ENCODE measurements around the gene TFEB. TPM values are rescaled to one million over a fixed set of nuclear protein-coding genes. Genes with fewer than 3 reads are reported as not detected.
A peak's percentile ranks its signal among the peaks of the same experiment; 100 is the strongest.

The TFEB gene
- total and polyA plus RNA-seq, 2 experiments from 2014 or later = 34.0 to 41.0 TPM

DNA sequence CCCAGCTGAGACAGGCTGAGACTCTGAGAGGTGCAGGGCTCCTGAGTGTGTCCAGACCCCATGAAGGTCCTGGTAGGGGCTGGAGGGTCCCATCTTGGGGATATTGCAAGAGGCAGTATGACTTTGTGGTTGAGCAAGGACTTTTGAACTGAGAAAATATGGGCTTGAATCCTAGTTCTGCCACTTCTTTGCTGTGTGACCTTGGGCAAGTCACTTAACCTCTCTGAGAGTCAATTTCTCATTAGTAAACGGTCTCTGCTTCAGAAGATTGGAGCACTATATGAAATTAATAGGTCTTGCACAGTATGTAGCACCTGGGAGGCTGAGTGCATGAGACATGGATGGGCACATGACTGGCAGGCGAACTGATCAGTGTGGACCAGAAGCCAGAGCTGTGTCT lies 42.7 kb downstream of the TFEB start:
- TF ChIP-seq CTCF (IDR thresholded peaks at IDR 0.05; ENCODE audit: low read depth, low read length) = no peak
- no peak overlapping the region for H3K27ac ChIP-seq
- H3K4me1 ChIP-seq (ENCODE audit: low read depth) = no peaks in the 10 kb centered on the region
- no peaks in the 10 kb centered on the region for H3K27me3 ChIP-seq
- no peak for DNase-seq (ENCODE audit: low read depth in 1 of 2, low spot score in 1 of 2)
- H3K9me3 ChIP-seq (ENCODE audit: low read depth) = no peaks in the 10 kb centered on the region
- H3K4me3 ChIP-seq = no peak overlapping the region
- no peaks in the 10 kb centered on the region for H3K36me3 ChIP-seq

DNA sequence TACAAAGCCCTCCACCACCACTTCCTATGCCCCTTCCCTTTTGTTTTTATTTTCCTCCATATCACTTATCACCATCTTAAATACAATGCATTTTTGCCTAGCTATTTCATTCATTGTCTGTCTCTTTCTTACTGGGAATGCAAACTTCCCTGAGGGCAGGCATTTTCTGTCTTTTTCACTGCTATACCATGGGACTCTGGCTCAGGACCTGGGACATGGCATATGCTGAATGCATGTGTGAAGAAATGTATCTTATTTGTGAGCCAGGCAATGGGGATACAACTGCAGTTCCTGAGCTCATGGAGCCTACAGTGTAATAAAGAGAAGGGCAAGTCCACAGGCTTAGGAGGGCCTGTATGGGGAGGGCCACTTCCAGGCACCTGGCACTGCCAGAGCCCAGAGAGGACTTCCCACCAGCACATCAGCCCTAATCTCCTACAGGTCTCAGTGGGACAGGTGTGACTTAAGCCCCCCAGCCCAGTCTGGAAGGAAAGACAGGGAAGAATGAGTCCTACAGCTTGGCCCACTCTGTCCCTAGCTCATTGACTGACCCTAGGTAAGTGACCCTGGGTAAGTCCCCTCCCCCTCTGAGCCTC lies 43.2 kb downstream of the TFEB start:
- Histone ChIP-seq H3K4me3 (no peak overlapping the region), H3K9me3 (ENCODE audit: low read depth) (no peaks in the 10 kb centered on the region), H3K27ac (no peak overlapping the region), H3K36me3 (no peaks in the 10 kb centered on the region), H3K27me3 (no peaks in the 10 kb centered on the region), H3K4me1 (ENCODE audit: low read depth) (no peaks in the 10 kb centered on the region)
- no peak for TF ChIP-seq CTCF (IDR thresholded peaks at IDR 0.05; ENCODE audit: low read depth, low read length)
- no peak for DNase-seq (ENCODE audit: low read depth in 1 of 2, low spot score in 1 of 2)

DNA sequence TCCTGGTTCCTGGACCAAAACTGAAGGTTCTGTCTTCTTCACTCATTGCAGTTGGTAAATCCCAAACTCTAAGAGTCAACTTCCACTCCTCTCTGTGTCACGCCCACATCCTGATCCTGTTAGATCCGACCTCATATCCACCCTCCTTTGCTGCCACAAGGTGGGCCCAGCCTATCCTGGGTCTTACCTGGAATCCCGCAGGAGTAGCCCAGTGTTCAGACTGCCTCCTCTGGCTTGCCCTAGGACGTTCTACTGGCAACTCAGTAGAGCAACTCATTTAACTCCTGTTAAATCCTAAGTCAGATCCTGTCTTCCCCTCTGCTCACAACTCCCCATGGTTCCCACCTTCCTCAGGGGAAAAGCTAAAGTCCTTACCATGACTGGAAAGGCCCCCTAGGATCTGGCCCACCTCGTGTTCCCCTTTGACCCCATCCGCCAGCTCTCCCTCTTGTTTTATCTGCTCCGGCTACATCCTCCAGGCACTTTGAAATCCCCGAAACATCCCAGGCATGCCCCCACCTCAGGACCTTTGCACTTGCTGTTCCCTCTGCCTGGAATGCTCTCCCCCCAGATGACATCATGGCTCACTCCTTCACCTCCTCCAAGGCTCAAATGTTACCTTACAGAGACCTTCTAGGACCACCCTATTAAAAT lies 43.9 kb downstream of the TFEB start:
- no peak for DNase-seq (ENCODE audit: low read depth in 1 of 2, low spot score in 1 of 2)
- H3K4me3 ChIP-seq = no peak overlapping the region
- TF ChIP-seq CTCF (IDR thresholded peaks at IDR 0.05; ENCODE audit: low read depth, low read length) = no peak
- no peaks in the 10 kb centered on the region for H3K9me3 ChIP-seq (ENCODE audit: low read depth)
- H3K36me3 ChIP-seq = no peaks in the 10 kb centered on the region
- no peak overlapping the region for H3K27ac ChIP-seq
- H3K4me1 ChIP-seq (ENCODE audit: low read depth) = no peaks in the 10 kb centered on the region
- no peaks in the 10 kb centered on the region for H3K27me3 ChIP-seq

- no peak for DNase-seq (ENCODE audit: low read depth in 1 of 2, low spot score in 1 of 2)
- H3K4me1 ChIP-seq (ENCODE audit: low read depth) = no peaks in the 10 kb centered on the region
- H3K4me3 ChIP-seq = no peak overlapping the region
- no peaks in the 10 kb centered on the region for H3K36me3 ChIP-seq
- H3K9me3 ChIP-seq (ENCODE audit: low read depth) = no peaks in the 10 kb centered on the region
- no peak for TF ChIP-seq CTCF (IDR thresholded peaks at IDR 0.05; ENCODE audit: low read depth, low read length)
- no peak overlapping the region for H3K27ac ChIP-seq
- no peaks in the 10 kb centered on the region for H3K27me3 ChIP-seq
These were observed 44.7 kb downstream of the TFEB start for GRCh38 chr6:41690541-41691330.

DNA sequence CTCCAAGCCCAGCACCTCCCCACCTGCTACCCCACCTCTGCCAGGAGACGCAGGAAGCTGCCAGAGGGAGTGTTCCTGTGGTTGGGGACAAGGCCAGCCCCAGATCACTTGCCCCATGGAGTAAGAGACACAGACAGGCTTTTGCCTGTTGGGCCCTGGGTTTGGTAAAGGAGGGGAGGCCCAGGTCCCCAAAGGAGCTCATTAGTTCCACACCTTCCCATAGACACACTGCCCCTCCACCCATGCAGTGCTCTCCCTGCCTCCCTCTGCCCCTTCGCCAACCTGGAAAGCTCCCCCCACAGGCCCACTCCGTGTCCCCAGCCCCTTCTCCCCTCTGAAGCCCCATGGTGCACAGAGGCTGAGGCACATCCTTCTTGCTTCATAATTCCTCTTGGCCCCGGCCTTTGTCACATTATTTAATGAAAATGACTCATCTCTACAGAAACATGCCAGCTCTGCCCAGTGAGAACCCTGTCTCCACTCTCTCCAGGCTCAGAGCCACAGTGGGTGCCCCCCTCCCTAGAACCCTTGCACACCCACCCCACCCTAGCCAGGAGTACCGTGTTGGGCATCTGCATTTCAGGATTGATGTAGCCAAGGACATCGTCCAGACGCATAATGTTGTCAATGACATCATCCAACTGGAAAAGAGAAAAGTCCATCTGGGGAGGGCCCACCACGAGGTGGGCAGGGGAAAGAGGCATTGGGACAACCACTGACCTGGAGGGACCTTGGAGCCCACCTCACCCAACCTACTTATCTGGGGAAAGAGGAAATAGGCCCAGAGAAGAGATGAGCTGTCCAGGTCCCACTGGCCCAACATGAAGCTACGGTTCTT lies 46.0 kb downstream of the TFEB start:
- DNase-seq (ENCODE audit: low read depth in 1 of 2, low spot score in 1 of 2) = peak in 1 of 2 donors; percentile 32
- no peak for TF ChIP-seq CTCF (IDR thresholded peaks at IDR 0.05; ENCODE audit: low read depth, low read length)
- Histone ChIP-seq H3K4me1 (ENCODE audit: low read depth) (no peaks in the 10 kb centered on the region), H3K27ac (no peak overlapping the region), H3K9me3 (ENCODE audit: low read depth) (no peaks in the 10 kb centered on the region), H3K27me3 (no peaks in the 10 kb centered on the region), H3K4me3 (no peak overlapping the region), H3K36me3 (no peaks in the 10 kb centered on the region)

Measured in cardiac muscle cell (in vitro differentiated cells and primary cell).